ENCODE measurements around the gene CLDN17. TPM values are rescaled to one million over a fixed set of nuclear protein-coding genes. Genes with fewer than 3 reads are reported as not detected.
A peak's percentile ranks its signal among the peaks of the same experiment; 100 is the strongest.

Gene CLDN17
- total and polyA plus RNA-seq, 9 of the 15 experiments (the other 6 are each of a cell fraction or from before 2014, with no cell fraction given) = not detected

DNA sequence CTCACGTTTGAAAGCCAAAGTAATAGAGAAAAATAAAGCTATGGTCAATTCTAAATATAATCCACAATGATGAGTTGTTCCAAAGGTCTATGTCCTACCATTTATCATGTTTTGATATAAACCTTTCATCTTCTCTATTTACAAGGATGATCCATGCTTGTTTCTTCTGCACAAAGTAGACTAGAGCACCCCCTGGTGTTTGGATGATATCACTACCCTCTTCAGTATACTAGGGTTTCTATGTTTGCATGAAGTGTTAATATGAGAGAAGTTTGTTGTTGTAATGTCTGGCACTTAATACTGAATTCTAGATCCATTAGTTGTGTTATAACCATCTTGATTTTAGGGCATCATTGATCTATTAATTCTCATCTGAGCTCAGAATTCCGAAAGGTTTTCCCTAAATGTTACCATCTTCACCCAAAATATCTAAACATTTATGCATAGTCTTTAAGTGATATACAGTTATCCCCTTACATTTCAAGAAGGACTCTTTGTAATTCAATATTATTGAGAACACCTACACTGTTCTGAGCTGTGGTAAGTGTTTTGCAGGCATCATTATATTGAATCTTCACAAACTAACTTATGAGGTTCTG, 28.2 kb upstream of the CLDN17 start:
- peak; percentile 63 for FAIRE-seq
- CTCF ChIA-PET (ENCODE audit: low intra/inter-chr PET ratio) = interaction anchor here (0.6 to 1.2 kb wide), 2 partner anchors 251 to 1107 kb away, joined by 4 read pairs; no protein-coding TSS in a partner anchor
- no peak overlapping the region for H3K27ac ChIP-seq (ENCODE audit: extremely low read depth, low read depth, low read length)
- H3K36me3 ChIP-seq (ENCODE audit: control insufficient read depth, insufficient read depth, low read length) = no peaks in the 10 kb centered on the region
- H3K79me2 ChIP-seq (ENCODE audit: control insufficient read depth, insufficient read depth, low read length) = no peaks in the 10 kb centered on the region
- DNase-seq (ENCODE audit: extremely low read depth in 1 of 4, low spot score in 3 of 4) = peak; percentile 37 to 53 (median 38)
- no peak overlapping the region for H3K4me3 ChIP-seq
- no peak overlapping the region for H3K4me2 ChIP-seq (ENCODE audit: insufficient read depth, low read length)
- H3K9me3 ChIP-seq (replicated peaks; ENCODE audit: control insufficient read depth, insufficient read depth, low read depth, low read length) = no peaks in the 10 kb centered on the region
- intact Hi-C loops (cut with micrococcal nuclease) (loop anchor here (1.0 to 10.0 kb wide), 3 partner anchors 150 to 1100 kb away; no protein-coding TSS in a partner anchor), in situ Hi-C loops (cut with MboI) (no loop called here)
- H4K20me1 ChIP-seq (replicated peaks; ENCODE audit: control insufficient read depth, insufficient read depth, low read length) = no peaks in the 10 kb centered on the region
- H2AFZ ChIP-seq (ENCODE audit: low read depth, low read length) = no peak overlapping the region
- no peaks in the 10 kb centered on the region for H3K9me1 ChIP-seq (ENCODE audit: control insufficient read depth, insufficient read depth, low read length)
- 0% methylated on average over 2 of the region's 2 CpGs for WGBS (ENCODE audit: insufficient coverage, low coverage, missing lambda C conversion rate)
- no peaks in the 10 kb centered on the region for H3K4me1 ChIP-seq (replicated peaks in 1 of 2; ENCODE audit: control insufficient read depth in 2 of 2, insufficient read depth in 2 of 2, low read length in 2 of 2)
- POLR2A ChIA-PET = no interaction called here
- no TSS peak for BruUV-seq (replicated peaks)
- no peak overlapping the region for H3K9ac ChIP-seq (ENCODE audit: insufficient read depth in 1 of 2, low read depth in 2 of 2, low read length in 2 of 2)
- ATAC-seq = peak; percentile 83
- H3K27me3 ChIP-seq (ENCODE audit: control insufficient read depth in 2 of 2, insufficient read depth in 2 of 2, low read length in 2 of 2) = no peaks in the 10 kb centered on the region
- TF ChIP-seq SMARCB1 (IDR thresholded peaks at IDR 0.05; ENCODE audit: insufficient read length, low read depth) = no peak
- TF ChIP-seq ZMIZ1 (IDR thresholded peaks at IDR 0.05; ENCODE audit: low read depth in 2 of 2, low read length in 2 of 2) = no peak
- TF ChIP-seq, protein P1, sequence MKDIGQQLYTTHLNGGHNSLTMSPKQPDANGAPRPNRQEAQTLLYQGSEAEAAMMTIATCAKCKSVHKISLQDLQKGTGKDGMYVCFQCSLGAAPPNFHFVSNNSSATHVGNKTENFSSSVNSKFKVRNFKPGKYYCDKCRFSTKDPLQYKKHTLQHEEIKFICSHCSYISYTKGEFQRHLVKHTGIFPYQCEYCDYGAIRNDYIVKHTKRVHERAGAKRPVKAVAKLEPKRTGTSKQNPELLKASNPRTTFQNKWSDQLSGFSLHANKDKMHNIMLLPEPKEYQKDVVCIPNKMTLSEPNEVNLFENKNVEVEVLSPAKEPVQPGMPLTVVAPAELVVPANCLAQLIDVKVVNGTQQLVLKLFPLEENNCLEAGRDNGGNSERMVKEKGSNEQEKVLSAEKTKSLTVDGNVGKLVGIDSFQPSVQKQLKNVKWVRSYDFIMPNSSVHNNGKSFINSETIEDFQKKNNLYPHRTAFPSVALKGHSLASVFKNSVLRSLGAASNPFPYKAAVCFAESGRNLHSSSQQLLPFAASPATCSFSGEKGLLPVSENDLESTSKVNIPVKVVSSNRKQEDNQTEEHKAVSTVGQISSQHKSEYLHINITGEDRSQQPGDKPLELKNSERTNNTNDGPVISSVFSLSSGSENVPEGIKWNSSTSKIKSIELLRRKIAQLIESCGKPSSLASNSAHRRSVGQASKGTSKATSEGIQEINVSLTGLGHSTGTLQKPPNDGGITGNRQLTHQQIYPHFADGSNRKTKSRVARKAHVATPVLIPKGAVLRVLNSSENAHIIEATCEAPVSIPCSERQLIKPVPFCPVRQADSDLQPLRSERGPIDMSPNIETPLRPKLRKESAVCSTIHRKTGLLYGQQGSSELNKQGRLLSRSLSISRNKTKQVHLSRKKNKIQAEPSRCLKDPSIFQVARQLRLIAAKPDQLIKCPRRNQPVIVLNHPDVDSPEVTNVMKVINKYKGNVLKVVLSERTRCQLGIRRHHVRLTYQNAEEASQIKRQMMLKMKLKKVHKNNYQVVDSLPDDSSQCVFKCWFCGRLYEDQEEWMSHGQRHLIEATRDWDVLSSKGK (CRISPR knock-in tag; IDR thresholded peaks at IDR 0.05) = no peak
- TF ChIP-seq SMC3 (conservative IDR thresholded peaks at IDR 0.05; ENCODE audit: insufficient read depth, low read depth, low read length) = 0 out of 2 replicates have a peak, but pooled peaks have one; percentile 27
- no peak for TF ChIP-seq ZBTB8A (IDR thresholded peaks at IDR 0.05; ENCODE audit: partially characterized antibody)
- peak; percentile 82 to 90 for TF ChIP-seq RAD21 (CRISPR knock-in tag; conservative IDR thresholded peaks at IDR 0.05 in 1 of 2, IDR thresholded peaks at IDR 0.05 in 1 of 2)
- no peak for TF ChIP-seq HMG20B (CRISPR knock-in tag; IDR thresholded peaks at IDR 0.05)
- TF ChIP-seq ZNF592 (IDR thresholded peaks at IDR 0.05) = no peak
- TF ChIP-seq GATA2 (CRISPR knock-in tag; IDR thresholded peaks at IDR 0.05) = no peak
- no peak for TF ChIP-seq TCF3 (CRISPR knock-in tag; IDR thresholded peaks at IDR 0.05)
